Activated CD8-positive, alpha-beta memory T cell treated with anti-CD3 and anti-CD28 coated beads for 36 hours (primary cell): Measurements from ENCODE around the gene LHFPL3. TPM values are rescaled to one million over a fixed set of nuclear protein-coding genes. Genes with fewer than 3 reads are reported as not detected.

Experiments used
- total RNA-seq, 2 experiments: library from RNA; stranded (reverse); gene quantifications; one replicate each; pipeline ENCODE4 v1.2.3, GENCODE V29; 2021

The LHFPL3 gene
- total RNA-seq, 2 experiments from 2014 or later = not detected

Other genes with a start within 250 kb of the LHFPL3 start
- 10 to 100 TPM; 31.7 to 41.9 TPM for gene ORC5, start 120.6 kb upstream of the LHFPL3 start, total RNA-seq